SK-N-SH treated with all-trans-retinoic acid at 6 μM for 48 hours (cell line): ENCODE measurements around the gene CLCN1.

Source experiments
- CREB5 ChIP-seq: fragments of 250-450 bp; sonication (Bioruptor Pico); IDR thresholded peaks from 2 replicates; pipeline ENCODE4 v1.5.1; 2020; ENCODE audit warnings: low read depth, mild to moderate bottlenecking, moderate library complexity
- CSDC2 ChIP-seq: fragments of 250-450 bp; sonication (Bioruptor Pico); IDR thresholded peaks from 2 replicates; pipeline ENCODE4 v1.5.0; 2020; ENCODE audit warnings: mild to moderate bottlenecking, moderate library complexity
- ESRRG ChIP-seq: fragments of 250-450 bp; sonication (Bioruptor Pico); IDR thresholded peaks from 2 replicates; pipeline ENCODE4 v1.6.1; 2021; ENCODE audit warnings: mild to moderate bottlenecking
- OSR1 ChIP-seq: fragments of 250-450 bp; sonication (Bioruptor Pico); IDR thresholded peaks from 2 replicates; pipeline ENCODE4 v1.8.0; 2022; ENCODE audit warnings: moderate library complexity, mild to moderate bottlenecking, inconsistent platforms
- PPARA ChIP-seq: fragments of 250-450 bp; sonication (Bioruptor Pico); IDR thresholded peaks from 2 replicates; pipeline ENCODE4 v1.5.0; 2020; ENCODE audit warnings: mild to moderate bottlenecking, borderline replicate concordance
- TCF4 ChIP-seq: fragments of 250-450 bp; sonication (Bioruptor Pico); IDR thresholded peaks from 2 replicates; pipeline ENCODE4 v1.8.0; 2021; ENCODE audit warnings: mild to moderate bottlenecking, moderate library complexity, borderline replicate concordance
- ZC3H10 ChIP-seq: fragments of 250-450 bp; sonication (Bioruptor Pico); IDR thresholded peaks from 2 replicates; pipeline ENCODE4 v1.5.1; 2021; ENCODE audit warnings: mild to moderate bottlenecking, moderate library complexity
- ZFP3 ChIP-seq: fragments of 250-450 bp; sonication (Bioruptor Pico); IDR thresholded peaks from 2 replicates; pipeline ENCODE4 v1.5.0; 2020; ENCODE audit warnings: mild to moderate bottlenecking, moderate library complexity
- ZFP30 ChIP-seq: fragments of 450-650 bp; formaldehyde crosslinking; IDR thresholded peaks from 2 replicates; pipeline ENCODE4 v1.5.0; 2022; ENCODE audit warnings: mild to moderate bottlenecking, moderate library complexity
- ZNF565 ChIP-seq: fragments of 450-650 bp; formaldehyde crosslinking; conservative IDR thresholded peaks from 2 replicates; pipeline ENCODE4 v1.5.0; 2020; ENCODE audit warnings: low read depth, mild to moderate bottlenecking, moderate library complexity
- ZNF70 ChIP-seq: fragments of 450-650 bp; formaldehyde crosslinking; IDR thresholded peaks from 2 replicates; pipeline ENCODE4 v1.5.0; 2020; ENCODE audit warnings: mild to moderate bottlenecking, moderate library complexity
- TF ChIP-seq, protein P1 (sequence below): fragments of 250-450 bp; sonication (Bioruptor Pico); IDR thresholded peaks from 2 replicates; pipeline ENCODE4 v1.8.0; 2020; ENCODE audit warnings: mild to moderate bottlenecking, moderate library complexity, borderline replicate concordance

- TF ChIP-seq ZFP30 (CRISPR knock-in tag) (no peak), ZFP3 (CRISPR knock-in tag) (no peak), ESRRG (no peak), ZNF565 (CRISPR knock-in tag) (no peak), ZC3H10 (CRISPR knock-in tag) (peak; percentile 81), CSDC2 (CRISPR knock-in tag) (no peak), PPARA (CRISPR knock-in tag) (no peak), OSR1 (CRISPR knock-in tag) (no peak), CREB5 (CRISPR knock-in tag) (no peak), ZNF70 (CRISPR knock-in tag) (no peak), TCF4 (no peak)
- TF ChIP-seq, protein P1, sequence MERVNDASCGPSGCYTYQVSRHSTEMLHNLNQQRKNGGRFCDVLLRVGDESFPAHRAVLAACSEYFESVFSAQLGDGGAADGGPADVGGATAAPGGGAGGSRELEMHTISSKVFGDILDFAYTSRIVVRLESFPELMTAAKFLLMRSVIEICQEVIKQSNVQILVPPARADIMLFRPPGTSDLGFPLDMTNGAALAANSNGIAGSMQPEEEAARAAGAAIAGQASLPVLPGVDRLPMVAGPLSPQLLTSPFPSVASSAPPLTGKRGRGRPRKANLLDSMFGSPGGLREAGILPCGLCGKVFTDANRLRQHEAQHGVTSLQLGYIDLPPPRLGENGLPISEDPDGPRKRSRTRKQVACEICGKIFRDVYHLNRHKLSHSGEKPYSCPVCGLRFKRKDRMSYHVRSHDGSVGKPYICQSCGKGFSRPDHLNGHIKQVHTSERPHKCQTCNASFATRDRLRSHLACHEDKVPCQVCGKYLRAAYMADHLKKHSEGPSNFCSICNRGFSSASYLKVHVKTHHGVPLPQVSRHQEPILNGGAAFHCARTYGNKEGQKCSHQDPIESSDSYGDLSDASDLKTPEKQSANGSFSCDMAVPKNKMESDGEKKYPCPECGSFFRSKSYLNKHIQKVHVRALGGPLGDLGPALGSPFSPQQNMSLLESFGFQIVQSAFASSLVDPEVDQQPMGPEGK = no peak
These were observed 74.3 kb downstream of the CLCN1 start for GRCh38 chr7:143390104-143390772.
